ENCODE measurements around the gene SORCS2. TPM values are rescaled to one million over a fixed set of nuclear protein-coding genes. Genes with fewer than 3 reads are reported as not detected.

The SORCS2 gene
- total and polyA plus RNA-seq, 2 of the 8 experiments (the other 6 are each of a cell fraction or from before 2014, with no cell fraction given) = 0.36 to 1.8 TPM

GRCh38 chr4:7675612-7676320 lies 483.4 kb downstream of the SORCS2 start:
- Histone ChIP-seq H2BK12ac (ENCODE audit: low read depth, low read length) (no peak overlapping the region), H2BK20ac (ENCODE audit: low read length) (no peak overlapping the region), H2AK5ac (ENCODE audit: low read depth, low read length) (no peak overlapping the region), H3K4me1 (replicated peaks in 1 of 4; ENCODE audit: control insufficient read depth in 3 of 4, insufficient read depth in 4 of 4, low read length in 3 of 4) (0 out of 7 replicates have a peak, but pooled peaks cover 0 to 2% (median 0%) of the 10 kb centered on the region in 4 experiments), H3K23ac (ENCODE audit: insufficient read length) (no peak overlapping the region), H2BK15ac (ENCODE audit: low read length) (no peak overlapping the region), H3K4ac (replicated peaks; ENCODE audit: insufficient read length, low read depth, low read length) (no peak overlapping the region), H3K79me2 (ENCODE audit: control insufficient read depth in 1 of 2, insufficient read depth in 2 of 2, low read length in 2 of 2) (no peaks in the 10 kb centered on the region), H3K9me3 (ENCODE audit: insufficient read depth in 2 of 2, low read depth in 1 of 2, low read length in 1 of 2) (peaks cover 0 to 2% of the 10 kb centered on the region in 2 experiments; a peak in 1 of 4 replicates), H3K23me2 (ENCODE audit: low read depth, low read length) (no peaks in the 10 kb centered on the region), H3K36me3 (ENCODE audit: control insufficient read depth in 2 of 4, insufficient read depth in 4 of 4, low read length in 3 of 4) (no peaks in the 10 kb centered on the region), H2BK120ac (replicated peaks; ENCODE audit: low read depth, low read length) (no peak overlapping the region), H2BK5ac (ENCODE audit: low read depth, low read length) (no peak overlapping the region), H3K4me3 (ENCODE audit: extremely low read depth in 1 of 4, insufficient read depth in 2 of 4, low read depth in 3 of 4, low read length in 4 of 4) (no peak overlapping the region), H3K27ac (ENCODE audit: low read depth, low read length) (no peak overlapping the region), H4K5ac (ENCODE audit: insufficient read length, low read depth, low read length) (no peak overlapping the region), H3K4me2 (ENCODE audit: insufficient read depth in 1 of 2, low read depth in 2 of 2, low read length in 2 of 2) (no peak overlapping the region), H3K79me1 (ENCODE audit: low read depth, low read length) (no peaks in the 10 kb centered on the region), H4K91ac (replicated peaks; ENCODE audit: insufficient read length, low read length) (no peak overlapping the region), H3K9ac (replicated peaks in 1 of 4; ENCODE audit: extremely low read depth in 1 of 4, low read depth in 3 of 4, low read length in 3 of 4) (no peak overlapping the region), H3K18ac (ENCODE audit: extremely low read depth, low read length) (no peak overlapping the region), H3K27me3 (replicated peaks in 1 of 4; ENCODE audit: control insufficient read depth in 3 of 4, extremely low read depth in 1 of 4, insufficient read depth in 3 of 4, low read length in 3 of 4) (no peaks in the 10 kb centered on the region), H3K56ac (replicated peaks; ENCODE audit: insufficient read length, low read depth, low read length) (no peak overlapping the region), H4K8ac (ENCODE audit: extremely low read depth, insufficient read depth, low read length) (no peak overlapping the region; the same call in 1 of the 2 replicates), H2AFZ (ENCODE audit: low read length) (no peak overlapping the region), H4K20me1 (replicated peaks in 1 of 2; ENCODE audit: control insufficient read depth in 1 of 2, insufficient read depth in 2 of 2, low read length in 2 of 2) (no peaks in the 10 kb centered on the region), H3K14ac (ENCODE audit: insufficient read length) (no peak overlapping the region)
- FAIRE-seq (no peak), DNase-seq (ENCODE audit: low read depth in 1 of 2, low spot score in 2 of 2) (no peak)
- WGBS, 2 experiments (ENCODE audit: extremely low coverage in 1 of 2, insufficient coverage in 1 of 2, insufficient read length in 1 of 2, insufficient replicate concordance in 2 of 2, low coverage in 1 of 2, low lambda C conversion rate in 2 of 2, missing lambda C conversion rate in 1 of 2) = 92% methylated on average over 13 of the region's 28 CpGs; no CpG with 5 or more reads in 1 of the 2 experiments
- ChIA-PET POLR2A (ENCODE audit: partially characterized antibody) (no interaction called here), CTCF (ENCODE audit: partially characterized antibody) (interaction anchor here (1.9 kb wide), 1 partner anchor 44 kb away, joined by 6 read pairs; no protein-coding TSS in a partner anchor)
- no peak for TF ChIP-seq NANOG (IDR thresholded peaks at IDR 0.05; ENCODE audit: insufficient read depth, low read depth, low read length, poor library complexity, severe bottlenecking)
- no peak for TF ChIP-seq EGR1 (IDR thresholded peaks at IDR 0.05; ENCODE audit: borderline replicate concordance, low read depth, low read length)
- TF ChIP-seq KDM4A (IDR thresholded peaks at IDR 0.05; ENCODE audit: low read depth, low read length, severe bottlenecking) = no peak
- no peak for TF ChIP-seq SRF (IDR thresholded peaks at IDR 0.05; ENCODE audit: low read depth, low read length)
- no peak for TF ChIP-seq KDM5A (IDR thresholded peaks at IDR 0.05; ENCODE audit: low read length)
- no peak for TF ChIP-seq RBBP5 (IDR thresholded peaks at IDR 0.05; ENCODE audit: borderline replicate concordance, low read depth, low read length)
- TF ChIP-seq EZH2 (IDR thresholded peaks at IDR 0.05; ENCODE audit: low read depth, low read length, severe bottlenecking) = no peak
- no peak for TF ChIP-seq POLR2A (IDR thresholded peaks at IDR 0.05; ENCODE audit: control extremely low read depth in 1 of 2, low read depth in 2 of 2, low read length in 2 of 2)
- TF ChIP-seq, protein P1, sequence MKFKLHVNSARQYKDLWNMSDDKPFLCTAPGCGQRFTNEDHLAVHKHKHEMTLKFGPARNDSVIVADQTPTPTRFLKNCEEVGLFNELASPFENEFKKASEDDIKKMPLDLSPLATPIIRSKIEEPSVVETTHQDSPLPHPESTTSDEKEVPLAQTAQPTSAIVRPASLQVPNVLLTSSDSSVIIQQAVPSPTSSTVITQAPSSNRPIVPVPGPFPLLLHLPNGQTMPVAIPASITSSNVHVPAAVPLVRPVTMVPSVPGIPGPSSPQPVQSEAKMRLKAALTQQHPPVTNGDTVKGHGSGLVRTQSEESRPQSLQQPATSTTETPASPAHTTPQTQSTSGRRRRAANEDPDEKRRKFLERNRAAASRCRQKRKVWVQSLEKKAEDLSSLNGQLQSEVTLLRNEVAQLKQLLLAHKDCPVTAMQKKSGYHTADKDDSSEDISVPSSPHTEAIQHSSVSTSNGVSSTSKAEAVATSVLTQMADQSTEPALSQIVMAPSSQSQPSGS (IDR thresholded peaks at IDR 0.05; ENCODE audit: low read length) = no peak
- no peak for TF ChIP-seq MAFK (IDR thresholded peaks at IDR 0.05; ENCODE audit: low read depth, low read length)
- TF ChIP-seq NRF1 (IDR thresholded peaks at IDR 0.05; ENCODE audit: low read depth, low read length) = no peak
